NCI-H1436 (cell line): ENCODE measurements around the gene LRSAM1.

ENCODE experiments used
- DNase-seq: peaks from one replicate; lab custom pipeline; 2025; lab: John Stamatoyannopoulos, UW

LRSAM1 gene

GRCh38 chr9:127535396-127535795 is 84.1 kb downstream of the LRSAM1 start:
- no peak for DNase-seq

DNA sequence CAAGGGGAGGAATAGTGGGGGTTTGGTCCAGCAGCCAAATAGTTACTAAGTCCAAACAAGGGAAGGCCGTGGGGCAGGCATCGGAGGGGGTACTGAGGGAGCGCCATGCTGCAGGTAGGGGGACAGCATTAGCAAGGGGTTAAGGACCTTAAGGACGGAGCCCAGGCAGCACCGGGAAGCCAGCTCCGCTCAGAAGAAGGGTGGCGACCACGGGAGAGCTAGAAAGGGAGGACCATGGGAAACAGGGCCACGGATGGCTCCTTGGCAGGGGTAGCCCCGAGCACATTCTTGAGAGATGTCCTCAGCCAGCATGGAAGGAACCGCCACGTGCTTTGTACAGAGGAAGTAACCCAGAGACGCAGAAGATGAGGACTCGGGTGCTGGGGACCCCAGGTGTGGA is 84.5 kb downstream of the LRSAM1 start:
- DNase-seq: no peak

- no peak for DNase-seq
These were observed 85.2 kb downstream of the LRSAM1 start for GRCh38 chr9:127536499-127536898.

DNA sequence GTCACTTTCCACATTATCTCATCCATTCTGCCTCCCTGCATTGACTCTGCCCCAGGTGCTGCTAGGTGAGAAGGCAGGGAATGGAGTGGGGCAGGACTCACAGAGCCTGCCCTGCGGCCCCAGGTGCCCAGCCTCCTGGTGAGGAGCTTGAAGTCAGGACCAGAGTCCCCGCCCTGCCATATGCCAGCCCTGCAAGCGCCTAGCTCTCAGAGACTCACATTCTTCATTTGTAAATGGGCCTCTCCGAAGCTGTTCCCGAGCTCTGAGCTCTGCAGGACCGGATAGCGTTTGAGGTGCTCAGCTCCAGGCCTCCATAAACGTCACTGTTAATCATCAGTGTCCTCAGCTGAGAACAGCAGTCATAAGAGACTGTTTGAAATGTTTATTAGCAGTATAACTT is 85.7 kb downstream of the LRSAM1 start:
- no peak for DNase-seq

DNA sequence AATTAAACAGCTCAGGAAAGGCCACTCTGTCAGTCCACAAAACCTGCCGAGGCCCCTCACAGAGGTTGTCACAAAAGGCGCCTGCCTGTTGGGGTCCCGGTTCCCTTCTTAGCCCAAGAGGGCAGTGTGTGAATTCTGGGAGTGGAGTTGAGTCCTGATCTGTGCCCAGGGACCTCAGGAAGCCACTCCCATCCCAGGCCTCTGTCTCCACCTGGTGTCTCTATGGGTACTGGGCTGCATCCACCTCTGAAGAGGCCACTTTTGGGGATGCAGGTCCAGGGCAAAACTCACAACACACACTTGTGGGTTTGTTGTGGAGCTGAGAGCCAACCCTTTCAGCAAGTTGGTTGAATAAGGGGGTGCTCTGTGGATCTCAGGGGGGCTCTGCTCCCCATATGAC is 86.5 kb downstream of the LRSAM1 start:
- no peak for DNase-seq

DNA sequence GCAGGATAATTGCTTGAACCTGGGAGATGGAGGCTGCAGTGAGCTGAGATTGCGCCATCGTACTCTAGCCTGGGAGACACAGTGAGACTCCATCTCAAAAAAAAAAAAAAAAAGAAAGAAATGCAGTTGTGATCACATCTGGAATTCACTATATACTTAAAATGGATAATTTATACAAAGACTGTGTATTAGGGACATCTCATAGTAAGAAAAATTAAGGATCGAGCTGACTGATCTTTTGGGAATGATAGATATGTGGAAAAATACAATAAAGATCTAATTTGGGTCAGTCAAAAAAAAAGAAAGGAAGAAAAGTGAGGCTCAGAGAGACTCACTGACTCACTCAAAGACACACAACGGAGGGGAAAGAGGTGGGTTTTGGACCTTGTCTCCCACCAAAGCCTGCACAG is 87.5 kb downstream of the LRSAM1 start:
- DNase-seq: no peak

DNA sequence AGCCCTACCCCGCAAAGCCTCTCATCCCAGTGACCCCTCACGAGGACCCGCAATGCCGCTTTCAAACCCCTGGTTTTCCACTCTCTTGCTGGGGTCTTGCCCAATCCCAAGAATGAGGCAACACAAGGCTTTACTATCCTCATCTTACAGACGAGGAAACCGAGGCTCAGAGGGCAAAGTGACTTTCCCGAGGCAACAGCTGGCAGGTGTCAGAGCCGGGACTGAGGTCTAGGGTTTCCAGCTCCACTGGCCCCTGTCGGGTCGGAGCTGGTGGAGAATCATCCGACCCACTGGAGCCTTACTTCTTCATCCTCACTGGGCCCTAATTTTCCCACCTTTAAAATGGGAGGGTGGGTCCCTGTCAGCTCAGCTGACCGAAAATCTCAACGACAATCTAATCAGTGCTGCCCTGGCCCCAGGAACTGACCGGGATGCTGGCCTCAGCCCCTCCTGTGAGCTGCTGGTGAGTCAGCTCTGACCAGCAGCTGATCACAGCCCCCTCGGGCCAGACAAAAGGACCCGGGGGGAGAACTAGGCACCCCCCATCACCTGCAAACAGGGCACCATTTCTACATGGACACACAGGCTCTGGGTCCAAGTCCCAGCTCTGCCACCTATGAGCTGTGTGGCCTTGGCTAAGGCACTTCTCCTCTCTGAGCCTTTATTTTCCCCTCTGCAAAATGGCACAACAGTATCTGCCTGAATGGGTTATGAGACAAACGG is 88.1 kb downstream of the LRSAM1 start:
- no peak for DNase-seq

- DNase-seq: no peak
These were observed 88.8 kb downstream of the LRSAM1 start for GRCh38 chr9:127539982-127540663.

DNA sequence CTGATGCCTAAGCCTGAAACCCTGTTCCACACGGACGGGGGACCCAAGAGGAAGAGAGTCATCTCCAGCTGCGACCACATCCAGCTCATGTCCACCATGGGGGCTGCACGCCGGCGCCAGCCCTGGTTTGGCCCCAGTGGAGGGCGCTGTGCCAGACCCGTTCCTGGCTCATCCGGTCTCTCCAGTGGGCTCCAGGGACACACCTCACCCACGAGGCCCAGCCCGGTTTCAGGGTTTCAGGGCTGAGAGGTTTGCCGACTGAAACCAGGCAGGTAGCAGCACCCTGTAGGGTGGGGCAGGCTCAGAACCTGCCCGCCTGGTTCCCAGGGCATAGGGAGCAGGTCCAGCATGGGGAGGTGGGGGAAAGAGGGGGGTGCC is 89.3 kb downstream of the LRSAM1 start:
- no peak for DNase-seq

DNA sequence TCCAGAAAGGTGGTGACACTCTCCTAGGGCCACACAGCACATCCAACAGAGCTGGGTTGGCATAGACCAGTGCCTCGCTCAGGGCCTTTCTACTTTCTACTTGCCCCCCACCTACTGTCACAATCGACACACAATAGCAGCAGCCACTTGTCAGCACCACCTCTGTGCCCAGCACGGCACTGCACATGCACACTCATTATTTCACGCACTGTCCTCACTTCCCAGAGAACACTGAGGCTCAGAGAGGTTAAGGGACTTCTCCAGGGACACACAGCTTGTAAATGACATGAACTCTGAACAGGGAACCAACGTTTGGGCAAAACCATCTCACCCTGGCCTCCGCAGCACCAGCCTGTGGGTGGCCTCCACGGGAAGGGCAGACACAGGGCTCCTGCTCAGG is 89.9 kb downstream of the LRSAM1 start:
- no peak for DNase-seq

- no peak for DNase-seq
These were observed 90.6 kb downstream of the LRSAM1 start for GRCh38 chr9:127541865-127542264.

DNA sequence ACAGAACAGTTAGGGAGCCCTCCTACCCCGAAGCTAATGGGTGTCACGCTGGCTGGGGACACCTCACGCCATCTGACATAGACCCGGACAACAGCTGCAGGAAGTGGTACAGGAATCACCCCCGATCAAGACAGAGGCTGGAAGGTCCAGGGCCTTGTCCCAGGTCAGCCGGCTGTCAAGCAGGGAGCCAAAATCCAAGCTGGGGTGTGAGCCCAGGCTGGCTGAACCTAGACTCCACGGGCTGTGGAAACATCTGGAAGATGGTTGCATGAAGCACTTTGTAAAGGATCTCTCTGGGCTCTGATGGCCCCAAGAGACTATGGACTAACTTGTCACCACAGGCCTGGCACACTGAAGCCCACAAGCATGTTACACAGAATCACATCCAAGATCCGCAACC is 91.9 kb downstream of the LRSAM1 start:
- no peak for DNase-seq

GRCh38 chr9:127543973-127544533 is 92.7 kb downstream of the LRSAM1 start:
- DNase-seq: no peak

GRCh38 chr9:127545196-127546124 is 94.2 kb downstream of the LRSAM1 start:
- no peak for DNase-seq

GRCh38 chr9:127546125-127546832 is 95.0 kb downstream of the LRSAM1 start:
- no peak for DNase-seq

- no peak for DNase-seq
These were observed 97.1 kb downstream of the LRSAM1 start for GRCh38 chr9:127548352-127548881.

GRCh38 chr9:127549218-127549617 is 97.9 kb downstream of the LRSAM1 start:
- DNase-seq: no peak

DNA sequence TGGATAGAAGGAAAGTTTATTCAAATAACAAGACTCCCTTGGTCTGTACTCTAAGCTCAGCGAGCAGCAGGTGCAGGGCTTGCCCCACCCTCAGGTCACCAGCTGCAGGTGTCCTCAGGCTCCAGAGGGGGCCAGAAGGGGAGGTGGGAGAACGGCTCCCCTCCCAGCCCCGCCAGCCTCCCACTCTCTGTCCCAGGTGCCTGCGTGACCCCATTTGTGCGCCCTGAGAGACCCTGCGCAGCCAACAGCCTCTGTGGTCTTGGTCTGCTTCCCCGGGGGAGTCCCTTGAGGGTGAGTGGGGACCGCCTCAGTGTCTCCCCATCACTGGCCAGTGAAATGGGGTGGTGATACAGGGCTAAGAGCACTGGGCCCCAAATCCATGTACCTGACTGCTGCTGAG is 98.4 kb downstream of the LRSAM1 start:
- DNase-seq: no peak

DNA sequence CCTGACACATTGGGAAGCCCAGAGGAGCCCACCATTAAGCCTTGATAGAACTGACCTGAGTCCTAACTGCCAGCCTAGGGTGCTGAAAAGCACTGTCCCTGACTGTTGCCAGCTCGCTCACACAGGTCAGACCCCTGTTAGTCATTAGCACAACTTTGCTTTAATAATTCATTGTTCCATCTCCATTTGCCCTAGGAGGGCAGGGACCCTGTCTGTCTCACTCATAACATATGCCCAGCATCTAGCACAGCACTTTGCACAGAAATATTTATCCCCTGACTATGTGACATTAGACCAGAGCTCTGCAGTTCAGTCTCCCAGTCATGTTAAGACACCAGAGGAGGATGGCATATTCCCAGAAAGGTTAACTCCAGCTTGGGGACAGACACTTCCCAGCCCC is 99.0 kb downstream of the LRSAM1 start:
- no peak for DNase-seq

- DNase-seq: no peak
These were observed 99.4 kb downstream of the LRSAM1 start for GRCh38 chr9:127550751-127551150.
